HG03135 (cell line): ENCODE results near the gene FADD.
"Not testable (repeated sequence)": the region's sequence is repeated elsewhere in the genome, so short reads cannot be mapped to it uniquely, and the experiment has no call there.

Experiments
- ATAC-seq: cut with Tn5 transposase; IDR thresholded peaks from one replicate; pipeline ENCODE4 v1.9.1; 2021; ENCODE audit warnings: mild to moderate bottlenecking, moderate library complexity; ENCODE audit not compliant: unreplicated experiment

The FADD gene

GRCh38 chr11:70180906-70181305 lies 22.2 kb upstream of the FADD start:
- no peak for ATAC-seq

GRCh38 chr11:70182266-70182665 lies 20.8 kb upstream of the FADD start:
- ATAC-seq: no peak

GRCh38 chr11:70183032-70183431 lies 20.1 kb upstream of the FADD start:
- ATAC-seq: no peak

DNA sequence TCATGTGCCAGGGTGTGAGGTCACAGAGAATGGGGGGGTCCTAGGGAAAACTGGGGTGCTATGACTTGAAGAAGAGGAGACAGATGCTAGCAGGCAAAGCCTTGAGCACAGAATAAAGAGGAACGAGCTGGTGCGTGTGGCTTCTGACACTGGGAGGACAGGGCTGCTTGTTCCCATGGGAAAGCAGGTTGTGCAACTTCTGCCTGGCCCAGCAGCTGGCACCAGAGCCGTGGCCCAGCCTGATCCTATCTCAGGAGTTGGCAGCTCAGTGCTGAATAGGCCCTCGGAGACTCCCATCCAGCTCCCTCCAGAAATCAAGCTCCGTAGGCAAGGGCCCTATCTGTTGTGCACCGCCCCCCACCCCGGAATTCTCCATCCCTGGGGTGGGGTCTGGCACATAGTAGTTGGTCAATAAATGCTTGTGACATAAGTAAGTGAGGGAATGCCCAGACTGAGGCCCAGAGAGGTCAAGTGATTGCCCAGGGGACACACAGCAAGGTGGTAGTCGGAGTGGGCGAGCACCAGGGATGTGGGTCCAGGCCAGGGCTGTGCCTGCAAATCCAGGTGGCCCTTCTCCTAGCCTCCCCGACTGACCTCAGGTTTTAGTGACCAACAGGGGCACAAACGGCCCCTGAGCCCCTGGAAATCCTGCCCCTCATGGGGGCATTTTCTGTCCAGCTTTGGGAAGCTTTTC lies 19.5 kb upstream of the FADD start:
- ATAC-seq: no peak

- no peak for ATAC-seq
Measured at GRCh38 chr11:70184396-70184795, 18.7 kb upstream of the FADD start.

GRCh38 chr11:70185348-70186055 lies 17.6 kb upstream of the FADD start:
- ATAC-seq: no peak

GRCh38 chr11:70186420-70186819 lies 16.7 kb upstream of the FADD start:
- no peak for ATAC-seq

GRCh38 chr11:70186936-70187335 lies 16.2 kb upstream of the FADD start:
- no peak for ATAC-seq

DNA sequence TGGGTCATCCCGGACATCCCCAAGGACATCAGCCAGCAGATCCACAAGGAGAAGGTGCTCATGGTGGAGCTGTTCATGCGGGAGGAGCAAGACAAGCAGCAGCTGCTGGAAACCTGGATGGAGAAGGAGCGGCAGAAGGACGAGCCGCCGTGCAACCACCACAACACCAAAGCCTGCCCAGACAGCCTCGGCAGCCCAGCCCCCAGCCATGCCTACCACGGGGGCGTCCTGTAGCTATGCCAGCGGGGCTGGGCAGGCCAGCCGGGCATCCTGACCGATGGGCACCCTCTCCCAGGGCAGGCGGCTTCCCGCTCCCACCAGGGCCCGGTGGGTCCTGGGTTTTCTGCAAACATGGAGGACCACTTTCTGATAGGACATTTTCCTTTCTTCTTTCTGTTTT lies 15.3 kb upstream of the FADD start:
- no peak for ATAC-seq

DNA sequence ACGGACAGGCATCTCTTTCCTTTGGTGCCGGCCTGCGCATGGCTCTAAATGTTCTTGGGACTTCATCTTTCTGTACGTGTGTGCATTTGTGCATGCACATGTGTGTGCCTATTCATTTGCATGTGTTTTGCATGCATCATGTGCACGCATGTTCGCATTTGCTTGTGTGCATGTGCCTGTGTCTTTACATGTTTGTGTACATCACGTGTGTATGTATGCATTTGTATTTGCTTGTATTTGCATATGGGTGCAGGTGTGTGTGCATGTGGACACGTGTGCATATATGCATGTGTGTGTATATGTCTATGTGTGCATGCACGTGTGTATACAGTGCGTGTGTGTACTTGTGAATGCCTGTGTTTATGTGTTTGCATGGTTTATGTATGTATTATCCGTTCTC lies 13.5 kb upstream of the FADD start:
- ATAC-seq: no peak

GRCh38 chr11:70191495-70192140 lies 11.5 kb upstream of the FADD start:
- ATAC-seq: no peak

GRCh38 chr11:70192666-70193410 lies 10.3 kb upstream of the FADD start:
- ATAC-seq: no peak

- no peak for ATAC-seq
Measured at GRCh38 chr11:70193411-70194292, 9.4 kb upstream of the FADD start.

- ATAC-seq: no peak
Measured at GRCh38 chr11:70194792-70195791, 8.0 kb upstream of the FADD start.

- ATAC-seq: no peak
Measured at GRCh38 chr11:70200212-70200844, 2.8 kb upstream of the FADD start.

- not testable (repeated sequence) for ATAC-seq
Measured at GRCh38 chr11:70201047-70201446, 2.0 kb upstream of the FADD start.

GRCh38 chr11:70201882-70202861 lies 924 bp upstream of the FADD start:
- ATAC-seq: no peak
